Lower leg skin (tissue), 4 donors: ENCODE measurements around the gene CNMD. TPM values are rescaled to one million over a fixed set of nuclear protein-coding genes. Genes with fewer than 3 reads are reported as not detected.

ENCODE experiments used
- DNase-seq, 2 donors: peaks; one replicate each; pipeline ENCODE4 v3.0.0-alpha.2; 2019; ENCODE audit warnings: low spot score in 2 of 2
- H3K4me3 ChIP-seq: fragments of 200-600 bp; sonication (generic); 2 replicates; pipeline ENCODE4 v1.5.1; 2017; ENCODE audit warnings: mild to moderate bottlenecking, low read depth; ENCODE audit not compliant: poor library complexity, severe bottlenecking
- POLR2A ChIP-seq, 2 donors: fragments of 450-650 bp; IDR thresholded peaks; one replicate each; pipeline ENCODE4 v1.6.1; 2016 to 2017; ENCODE audit warnings: antibody characterized with exemption in 2 of 2, mild to moderate bottlenecking in 1 of 2, moderate library complexity in 1 of 2
- WGBS, 2 donors: methylation state at CpG; one replicate each; pipeline ENCODE4 v1.1.5; 2018; 5-methylcytosine and 5-hydroxymethylcytosine counted together
- intact Hi-C: fragments of 100-400 bp; cut with DNase I; formaldehyde crosslinking; loops from one replicate; pipeline ENCODE4 v1.15.0; 2023; ENCODE audit warnings: low total_unique reads
- total RNA-seq, 4 donors: library from RNA; depleted of rRNA; stranded (reverse); fragments of >200 nt; gene quantifications; one replicate each; pipeline ENCODE4 v1.1.0, GENCODE V29; 2016
- TF ChIP-seq, protein P1 (sequence below), 3 donors: fragments of 450-650 bp; IDR thresholded peaks; one replicate each; pipeline ENCODE4 v1.5.1; 2016; ENCODE audit warnings: antibody characterized with exemption in 3 of 3, mild to moderate bottlenecking in 3 of 3, moderate library complexity in 2 of 3

The CNMD gene
- total RNA-seq, 4 donors from 2014 or later = not detected

DNA sequence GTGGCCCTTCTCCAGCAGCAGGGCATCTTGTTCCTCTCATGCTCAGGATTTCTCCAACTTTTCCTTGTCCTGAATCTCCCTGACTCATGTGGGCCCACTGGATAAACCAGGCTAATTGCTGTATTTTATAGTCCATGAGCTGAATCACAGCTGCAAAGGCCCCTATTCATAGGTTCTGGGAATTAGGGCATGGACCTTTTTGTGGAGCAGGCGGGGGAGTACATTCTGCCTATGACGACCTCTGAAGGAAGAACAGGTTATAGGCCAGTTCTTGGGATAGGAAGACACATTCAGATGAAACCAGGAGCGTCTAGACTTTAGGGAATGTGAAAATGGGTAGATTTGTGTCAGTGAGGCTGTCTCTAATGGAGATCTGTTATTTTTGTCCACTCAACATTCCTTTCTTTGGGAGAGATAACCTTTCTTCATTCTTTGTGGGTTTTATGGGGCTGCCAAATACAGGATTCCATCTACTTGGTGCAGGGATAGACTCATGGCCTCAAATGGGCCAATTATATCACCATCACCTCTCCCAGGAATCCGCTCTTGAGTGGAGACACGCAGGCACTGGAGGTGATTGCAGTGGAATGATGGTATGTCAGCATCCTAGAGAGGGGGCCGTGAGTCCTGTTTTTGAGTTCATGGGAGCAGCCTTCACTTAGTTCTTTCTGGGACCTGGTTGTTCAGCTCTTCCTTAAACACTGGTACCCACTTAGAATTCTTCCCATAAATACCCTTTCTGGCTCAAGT is 45.1 kb upstream of the CNMD start:
- intact Hi-C loops = no loop called here
- TF ChIP-seq, protein P1, sequence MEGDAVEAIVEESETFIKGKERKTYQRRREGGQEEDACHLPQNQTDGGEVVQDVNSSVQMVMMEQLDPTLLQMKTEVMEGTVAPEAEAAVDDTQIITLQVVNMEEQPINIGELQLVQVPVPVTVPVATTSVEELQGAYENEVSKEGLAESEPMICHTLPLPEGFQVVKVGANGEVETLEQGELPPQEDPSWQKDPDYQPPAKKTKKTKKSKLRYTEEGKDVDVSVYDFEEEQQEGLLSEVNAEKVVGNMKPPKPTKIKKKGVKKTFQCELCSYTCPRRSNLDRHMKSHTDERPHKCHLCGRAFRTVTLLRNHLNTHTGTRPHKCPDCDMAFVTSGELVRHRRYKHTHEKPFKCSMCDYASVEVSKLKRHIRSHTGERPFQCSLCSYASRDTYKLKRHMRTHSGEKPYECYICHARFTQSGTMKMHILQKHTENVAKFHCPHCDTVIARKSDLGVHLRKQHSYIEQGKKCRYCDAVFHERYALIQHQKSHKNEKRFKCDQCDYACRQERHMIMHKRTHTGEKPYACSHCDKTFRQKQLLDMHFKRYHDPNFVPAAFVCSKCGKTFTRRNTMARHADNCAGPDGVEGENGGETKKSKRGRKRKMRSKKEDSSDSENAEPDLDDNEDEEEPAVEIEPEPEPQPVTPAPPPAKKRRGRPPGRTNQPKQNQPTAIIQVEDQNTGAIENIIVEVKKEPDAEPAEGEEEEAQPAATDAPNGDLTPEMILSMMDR (IDR thresholded peaks at IDR 0.05) = no peak
- no peak for TF ChIP-seq POLR2A (IDR thresholded peaks at IDR 0.05)
- WGBS, 2 donors = 77 to 83% methylated on average over 6 of the region's 6 CpGs
- H3K4me3 ChIP-seq = no peak overlapping the region
- no peak for DNase-seq

DNA sequence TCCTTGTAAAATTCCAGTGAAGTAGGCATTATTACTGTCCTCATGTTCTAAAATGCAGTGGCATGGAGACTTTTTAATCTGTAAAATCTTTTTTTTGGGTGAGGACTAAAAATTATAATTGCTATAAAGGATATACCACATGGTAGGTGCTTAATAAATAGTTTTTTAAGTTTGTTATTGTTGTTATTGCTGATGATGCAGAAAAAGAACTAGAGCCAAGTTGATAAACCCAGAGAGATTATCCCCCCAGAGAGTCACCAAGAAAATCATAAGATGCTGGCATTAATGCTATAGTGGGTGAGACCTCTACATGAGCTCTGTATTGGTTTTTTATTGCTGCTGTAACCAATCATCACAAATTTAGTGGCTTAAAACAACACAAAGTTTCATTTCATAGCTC is 44.3 kb upstream of the CNMD start:
- TF ChIP-seq, protein P1 (IDR thresholded peaks at IDR 0.05) = no peak
- no peak for TF ChIP-seq POLR2A (IDR thresholded peaks at IDR 0.05)
- DNase-seq = no peak
- no peak overlapping the region for H3K4me3 ChIP-seq
- intact Hi-C loops = no loop called here

DNA sequence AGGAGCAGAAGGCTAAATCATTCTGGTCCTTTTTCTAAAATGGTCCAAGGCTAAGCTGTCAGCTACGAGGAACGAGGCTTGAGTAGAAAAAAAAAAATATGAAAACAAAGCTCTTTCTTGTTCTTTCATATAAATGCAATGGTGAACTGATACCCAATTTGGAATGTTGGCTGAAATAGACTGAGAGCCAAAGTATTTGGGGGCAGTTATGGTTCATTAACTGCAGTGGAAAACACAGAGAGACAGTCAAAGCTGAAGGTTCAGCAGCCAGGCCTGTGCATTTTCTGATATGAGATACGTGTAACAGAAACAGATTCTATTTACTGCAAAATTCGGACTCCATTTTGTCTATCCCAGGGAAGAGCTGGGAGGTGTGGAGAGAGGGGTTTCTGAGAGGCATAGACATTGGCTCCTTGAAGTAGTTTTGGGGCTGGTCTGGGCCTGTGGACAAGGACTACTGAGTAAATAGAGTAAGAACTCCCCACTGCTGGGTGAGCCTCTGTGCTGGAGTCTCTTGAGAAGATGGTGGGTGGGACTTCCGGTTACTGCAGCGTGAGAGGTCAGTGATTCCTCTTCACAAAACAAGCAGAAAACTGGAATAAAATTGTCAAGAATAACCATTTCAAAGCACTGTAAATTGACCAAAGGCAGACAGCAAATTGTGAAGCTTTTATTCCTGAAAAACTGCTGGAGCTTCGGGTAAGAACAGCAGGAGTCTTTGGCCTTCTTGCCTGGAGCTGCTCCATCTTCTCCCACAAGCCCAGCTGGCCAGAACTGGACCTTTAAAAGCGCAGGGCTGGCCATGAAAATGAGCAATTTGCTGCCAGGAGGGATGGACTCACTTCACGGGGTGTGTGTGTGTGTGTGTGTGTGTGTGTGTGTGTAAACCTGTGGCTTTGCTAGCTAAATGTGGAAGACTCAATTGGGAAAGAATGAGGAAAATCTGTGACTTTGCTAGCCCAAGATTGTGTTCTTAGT is 43.1 kb upstream of the CNMD start:
- DNase-seq = no peak
- TF ChIP-seq POLR2A (IDR thresholded peaks at IDR 0.05) = no peak
- TF ChIP-seq, protein P1 (IDR thresholded peaks at IDR 0.05) = no peak
- 73 to 82% methylated on average over 9 of the region's 9 CpGs for whole genome bisulfite sequencing, 2 donors
- H3K4me3 ChIP-seq = no peak overlapping the region
- intact Hi-C loops = no loop called here

DNA sequence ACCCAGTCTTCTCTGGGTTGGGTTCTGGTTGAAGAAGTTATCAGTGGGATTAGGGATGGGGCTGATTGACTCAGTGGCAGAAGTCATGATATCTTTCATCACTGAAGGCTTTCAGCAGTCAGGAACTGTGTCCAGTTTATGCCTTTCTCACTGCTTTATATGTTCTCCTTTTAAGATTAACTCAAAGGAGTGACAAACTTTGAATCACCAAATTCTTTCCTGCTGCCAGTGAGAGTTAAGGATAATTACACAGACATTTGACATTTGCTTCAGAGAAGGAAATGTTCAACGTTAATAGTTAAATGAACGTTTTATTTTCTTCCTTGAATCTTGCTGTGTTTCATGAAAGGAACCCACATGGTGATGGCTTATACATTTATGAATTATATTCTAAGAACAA is 41.0 kb upstream of the CNMD start:
- no peak for TF ChIP-seq POLR2A (IDR thresholded peaks at IDR 0.05)
- TF ChIP-seq, protein P1 (IDR thresholded peaks at IDR 0.05) = no peak
- 28 to 30% methylated on average over 2 of the region's 2 CpGs for WGBS, 2 donors
- no peak overlapping the region for H3K4me3 ChIP-seq
- DNase-seq = no peak
- intact Hi-C loops = no loop called here

DNA sequence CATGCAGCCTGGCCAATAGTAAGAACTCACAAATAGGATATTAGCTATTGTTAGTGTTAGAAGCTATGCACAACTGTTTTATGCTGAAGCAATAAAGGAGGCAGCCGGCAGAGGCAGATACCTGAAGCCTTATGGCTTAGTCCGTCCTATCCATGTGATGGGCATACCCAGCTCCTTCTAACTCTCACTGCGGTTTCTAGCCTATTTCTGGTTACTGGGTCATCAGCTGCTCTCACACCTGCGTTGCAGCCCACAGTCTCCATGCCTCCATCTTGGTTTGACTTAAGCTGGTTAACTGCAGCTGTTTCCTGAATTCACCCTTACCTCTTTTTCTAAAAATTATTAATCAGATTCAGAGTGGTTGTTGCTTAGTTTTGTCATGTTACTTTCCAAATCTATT is 40.5 kb upstream of the CNMD start:
- intact Hi-C loops = no loop called here
- H3K4me3 ChIP-seq = no peak overlapping the region
- no peak for TF ChIP-seq POLR2A (IDR thresholded peaks at IDR 0.05)
- TF ChIP-seq, protein P1 (IDR thresholded peaks at IDR 0.05) = no peak
- DNase-seq = no peak
- 79 to 83% methylated on average over 4 of the region's 4 CpGs for WGBS, 2 donors
